Activated naive CD8-positive, alpha-beta T cell treated with anti-CD3 and anti-CD28 coated beads, Interleukin-2, amount 50 U/mL, for 24 hours (primary cell): Measurements from ENCODE around the gene DNAJC17.

Experiments
- ATAC-seq: fragments of 150-1000 bp; cut with Tn5 transposase; one replicate; pipeline ENCODE4 v1.10.0; 2021
- DNase-seq: peaks from one replicate; pipeline ENCODE4 v3.0.0; 2021
- H3K27ac Mint-ChIP-seq: one replicate; pipeline ENCODE4 v1.8.0; 2021; ENCODE audit warnings: mild to moderate bottlenecking, mixed read lengths
- H3K27me3 Mint-ChIP-seq: one replicate; pipeline ENCODE4 v1.8.0; 2021; ENCODE audit warnings: mixed read lengths
- H3K36me3 Mint-ChIP-seq: one replicate; pipeline ENCODE4 v1.8.0; 2021; ENCODE audit warnings: low read depth, mixed read lengths
- H3K4me1 Mint-ChIP-seq: one replicate; pipeline ENCODE4 v1.8.0; 2021; ENCODE audit warnings: mixed read lengths
- H3K4me3 Mint-ChIP-seq: one replicate; pipeline ENCODE4 v1.8.0; 2021; ENCODE audit warnings: mild to moderate bottlenecking, moderate library complexity, mixed read lengths
- H3K9me3 Mint-ChIP-seq: one replicate; pipeline ENCODE4 v1.8.0; 2021; ENCODE audit warnings: mixed read lengths

DNAJC17 gene

GRCh38 chr15:40736575-40736974 is 70.7 kb downstream of the DNAJC17 start:
- no peak for DNase-seq
- H3K27me3 Mint-ChIP-seq: no peaks in the 10 kb centered on the region
- H3K27ac Mint-ChIP-seq: no peak overlapping the region
- no peaks in the 10 kb centered on the region for H3K4me1 Mint-ChIP-seq
- no peak for ATAC-seq
- H3K4me3 Mint-ChIP-seq: no peak overlapping the region
- peaks cover 49% of the 10 kb centered on the region for H3K36me3 Mint-ChIP-seq
- no peaks in the 10 kb centered on the region for H3K9me3 Mint-ChIP-seq

GRCh38 chr15:40731034-40731433 is 76.2 kb downstream of the DNAJC17 start:
- H3K36me3 Mint-ChIP-seq: peaks cover 50% of the 10 kb centered on the region
- ATAC-seq (no peak), DNase-seq (no peak)
- no peak overlapping the region for H3K27ac Mint-ChIP-seq
- H3K4me1 Mint-ChIP-seq: no peaks in the 10 kb centered on the region
- no peaks in the 10 kb centered on the region for H3K9me3 Mint-ChIP-seq
- H3K4me3 Mint-ChIP-seq: no peak overlapping the region
- no peaks in the 10 kb centered on the region for H3K27me3 Mint-ChIP-seq

- H3K9me3 Mint-ChIP-seq: no peaks in the 10 kb centered on the region
- DNase-seq: no peak
- H3K27me3 Mint-ChIP-seq: no peaks in the 10 kb centered on the region
- no peak overlapping the region for H3K27ac Mint-ChIP-seq
- H3K36me3 Mint-ChIP-seq: peaks cover 45% of the 10 kb centered on the region
- H3K4me1 Mint-ChIP-seq: peaks cover 17% of the 10 kb centered on the region
- no peak overlapping the region for H3K4me3 Mint-ChIP-seq
- no peak for ATAC-seq
Measured at GRCh38 chr15:40723919-40724318, 83.4 kb downstream of the DNAJC17 start.

DNA sequence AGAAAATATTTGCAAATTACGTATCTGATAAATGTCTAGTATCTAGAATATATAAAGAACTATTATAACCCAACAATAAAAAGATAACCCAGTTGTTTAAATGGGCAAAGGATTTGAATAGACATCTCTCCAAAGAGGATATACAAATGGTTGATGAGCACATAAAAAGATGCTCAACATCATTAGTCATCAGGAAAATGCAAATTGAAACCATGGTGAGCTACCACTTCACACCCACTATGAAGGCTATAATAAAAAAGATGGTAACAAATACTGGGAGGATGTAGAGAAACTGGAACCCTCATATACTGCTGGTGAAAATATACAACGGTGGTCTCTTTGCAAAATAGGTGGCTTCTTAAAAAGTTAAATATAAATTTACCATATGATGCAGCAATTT is 84.3 kb downstream of the DNAJC17 start:
- H3K4me1 Mint-ChIP-seq: peaks cover 17% of the 10 kb centered on the region
- no peak overlapping the region for H3K27ac Mint-ChIP-seq
- ATAC-seq: peak; percentile 73
- H3K36me3 Mint-ChIP-seq: peaks cover 43% of the 10 kb centered on the region
- H3K9me3 Mint-ChIP-seq: no peaks in the 10 kb centered on the region
- no peaks in the 10 kb centered on the region for H3K27me3 Mint-ChIP-seq
- DNase-seq: no peak
- H3K4me3 Mint-ChIP-seq: no peak overlapping the region

- no peaks in the 10 kb centered on the region for H3K9me3 Mint-ChIP-seq
- H3K4me1 Mint-ChIP-seq: peaks cover 17% of the 10 kb centered on the region
- no peak for DNase-seq
- peak overlapping the region; percentile 4 for H3K27ac Mint-ChIP-seq
- H3K27me3 Mint-ChIP-seq: no peaks in the 10 kb centered on the region
- peaks cover 46% of the 10 kb centered on the region for H3K36me3 Mint-ChIP-seq
- H3K4me3 Mint-ChIP-seq: no peak overlapping the region
- no peak for ATAC-seq
Measured at GRCh38 chr15:40722354-40722753, 84.9 kb downstream of the DNAJC17 start.

- Mint-ChIP-seq H3K9me3 (no peaks in the 10 kb centered on the region), H3K36me3 (peaks cover 47% of the 10 kb centered on the region), H3K27me3 (no peaks in the 10 kb centered on the region), H3K4me1 (peaks cover 17% of the 10 kb centered on the region), H3K27ac (no peak overlapping the region), H3K4me3 (no peak overlapping the region)
- ATAC-seq (no peak), DNase-seq (no peak)
Measured at GRCh38 chr15:40721701-40722100, 85.6 kb downstream of the DNAJC17 start.

DNA sequence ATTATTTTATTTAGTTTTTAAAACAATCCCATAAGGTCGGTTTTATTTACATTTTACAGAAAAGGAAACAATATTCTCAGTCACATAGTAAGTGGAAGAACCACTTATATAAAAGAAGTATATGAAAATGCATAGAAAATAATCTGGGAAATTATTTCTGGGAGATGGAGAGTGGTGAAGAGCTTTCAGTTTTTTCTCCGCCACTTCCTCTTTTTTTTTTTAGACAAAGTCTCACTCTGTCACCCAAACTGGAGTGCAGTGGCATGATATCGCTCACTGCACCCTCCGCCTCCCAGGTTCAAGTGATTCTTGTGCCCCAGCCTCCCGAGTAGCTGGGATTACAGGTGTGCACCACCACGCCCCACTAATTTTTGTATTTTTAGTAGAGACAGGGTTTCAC is 91.1 kb downstream of the DNAJC17 start:
- H3K4me1 Mint-ChIP-seq: peaks cover 1% of the 10 kb centered on the region
- ATAC-seq (no peak), DNase-seq (no peak)
- peaks cover 46% of the 10 kb centered on the region for H3K36me3 Mint-ChIP-seq
- H3K27me3 Mint-ChIP-seq: no peaks in the 10 kb centered on the region
- H3K27ac Mint-ChIP-seq: no peak overlapping the region
- no peaks in the 10 kb centered on the region for H3K9me3 Mint-ChIP-seq
- no peak overlapping the region for H3K4me3 Mint-ChIP-seq
